Colonic mucosa (tissue), 4 donors: ENCODE data around the gene FBXO36. TPM values are rescaled to one million over a fixed set of nuclear protein-coding genes. Genes with fewer than 3 reads are reported as not detected.
"Not testable (repeated sequence)": the region's sequence is repeated elsewhere in the genome, so short reads cannot be mapped to it uniquely, and the experiment has no call there.

Source experiments
- DNase-seq: peaks from one replicate; pipeline ENCODE4 v3.0.0-alpha.2; 2020
- H3K27ac ChIP-seq: fragments of 200-600 bp; one replicate; pipeline ENCODE4 v1.8.0; 2021
- H3K27me3 ChIP-seq: fragments of 200-600 bp; one replicate; pipeline ENCODE4 v1.8.0; 2021
- H3K36me3 ChIP-seq: fragments of 200-600 bp; one replicate; pipeline ENCODE4 v1.8.0; 2021
- H3K4me1 ChIP-seq: fragments of 200-600 bp; one replicate; pipeline ENCODE4 v1.8.0; 2021; ENCODE audit warnings: mild to moderate bottlenecking
- H3K4me3 ChIP-seq: fragments of 200-600 bp; one replicate; pipeline ENCODE4 v1.8.0; 2021
- H3K9ac ChIP-seq, 2 donors: one replicate each; pipeline ENCODE4 v1.7.0; 2013; ENCODE audit warnings: control low read depth in 2 of 2, low read depth in 2 of 2, low read length in 2 of 2
- H3K9me3 ChIP-seq: fragments of 200-600 bp; one replicate; pipeline ENCODE4 v1.8.0; 2021
- intact Hi-C: fragments of 100-400 bp; cut with DNase I; formaldehyde crosslinking; loops from one replicate; pipeline ENCODE4 v1.14.1; 2022
- total RNA-seq, 2 donors: library from RNA; stranded (reverse); fragmentation: NEBNext Ultra II Directional in 1 of 2; extraction: Animal tissue kit (Norgen Biotek cat#: 25700) in 1 of 2; gene quantifications; one replicate each; pipeline ENCODE4 v1.2.1, GENCODE V29; 2021
- TF ChIP-seq, protein P1 (sequence below): fragments of 200-600 bp; IDR thresholded peaks from one replicate; pipeline ENCODE4 v1.8.0; 2022; ENCODE audit warnings: antibody characterized with exemption, mild to moderate bottlenecking
- donor health status: healthy.
- donor health status: DM: no; HTN: no; CAD: no.
- donor health status: DM: no; HTN: no; CAD: no.

FBXO36 gene
- total RNA-seq, 2 donors from 2014 or later: 0.77 to 1.9 TPM

DNA sequence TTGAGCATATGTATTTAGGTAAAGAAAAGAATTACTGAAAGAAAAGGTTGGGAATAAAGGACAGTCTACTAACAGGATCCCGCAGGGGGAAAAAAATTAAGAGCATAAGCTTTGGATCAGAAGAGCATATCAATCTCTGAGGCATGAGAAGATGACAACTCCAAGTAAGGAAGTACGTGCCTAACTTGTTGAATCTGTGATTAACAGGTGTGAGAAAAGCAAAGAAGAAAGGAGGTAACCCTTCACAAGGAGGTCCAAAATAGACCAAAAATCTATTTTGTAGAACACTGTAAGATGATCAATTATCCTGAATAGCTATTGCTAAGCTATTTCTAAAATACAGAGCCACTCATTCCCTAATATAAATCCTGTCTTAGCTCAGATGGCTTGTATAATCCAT is 33.3 kb upstream of the FBXO36 start:
- no peaks in the 10 kb centered on the region for H3K9me3 ChIP-seq
- TF ChIP-seq, protein P1, sequence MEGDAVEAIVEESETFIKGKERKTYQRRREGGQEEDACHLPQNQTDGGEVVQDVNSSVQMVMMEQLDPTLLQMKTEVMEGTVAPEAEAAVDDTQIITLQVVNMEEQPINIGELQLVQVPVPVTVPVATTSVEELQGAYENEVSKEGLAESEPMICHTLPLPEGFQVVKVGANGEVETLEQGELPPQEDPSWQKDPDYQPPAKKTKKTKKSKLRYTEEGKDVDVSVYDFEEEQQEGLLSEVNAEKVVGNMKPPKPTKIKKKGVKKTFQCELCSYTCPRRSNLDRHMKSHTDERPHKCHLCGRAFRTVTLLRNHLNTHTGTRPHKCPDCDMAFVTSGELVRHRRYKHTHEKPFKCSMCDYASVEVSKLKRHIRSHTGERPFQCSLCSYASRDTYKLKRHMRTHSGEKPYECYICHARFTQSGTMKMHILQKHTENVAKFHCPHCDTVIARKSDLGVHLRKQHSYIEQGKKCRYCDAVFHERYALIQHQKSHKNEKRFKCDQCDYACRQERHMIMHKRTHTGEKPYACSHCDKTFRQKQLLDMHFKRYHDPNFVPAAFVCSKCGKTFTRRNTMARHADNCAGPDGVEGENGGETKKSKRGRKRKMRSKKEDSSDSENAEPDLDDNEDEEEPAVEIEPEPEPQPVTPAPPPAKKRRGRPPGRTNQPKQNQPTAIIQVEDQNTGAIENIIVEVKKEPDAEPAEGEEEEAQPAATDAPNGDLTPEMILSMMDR: no peak
- H3K4me3 ChIP-seq: no peak overlapping the region
- no peak overlapping the region for H3K27ac ChIP-seq
- no peaks in the 10 kb centered on the region for H3K4me1 ChIP-seq
- DNase-seq: no peak
- no peaks in the 10 kb centered on the region for H3K36me3 ChIP-seq
- no peak overlapping the region for H3K9ac ChIP-seq
- no peaks in the 10 kb centered on the region for H3K27me3 ChIP-seq
- intact Hi-C loops: no loop called here

GRCh38 chr2:229896857-229897256 is 25.4 kb upstream of the FBXO36 start:
- H3K4me1 ChIP-seq: no peaks in the 10 kb centered on the region
- intact Hi-C loops: no loop called here

DNA sequence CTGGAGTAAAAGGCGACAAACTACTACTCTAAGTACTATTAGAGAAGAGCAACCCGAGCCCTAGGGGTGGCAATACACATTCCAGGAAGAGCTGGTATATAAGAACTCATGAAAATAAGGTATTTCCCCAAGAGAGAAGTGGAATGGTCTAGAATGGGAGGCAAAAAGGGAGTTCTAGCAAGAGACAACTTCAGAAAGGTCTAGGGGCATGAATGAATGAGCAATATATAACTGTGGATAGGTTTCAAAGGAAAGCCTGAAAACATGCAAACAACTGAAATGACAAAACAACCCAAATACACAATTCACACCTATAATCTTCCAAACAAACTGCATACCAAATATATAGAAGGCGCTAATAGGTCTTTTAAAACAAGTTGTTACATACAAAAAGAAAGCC is 22.7 kb upstream of the FBXO36 start:
- H3K27ac ChIP-seq: no peak overlapping the region
- no peak for DNase-seq
- TF ChIP-seq, protein P1: no peak
- H3K4me1 ChIP-seq: no peaks in the 10 kb centered on the region
- intact Hi-C loops: no loop called here
- no peaks in the 10 kb centered on the region for H3K36me3 ChIP-seq
- H3K27me3 ChIP-seq: no peaks in the 10 kb centered on the region
- H3K9ac ChIP-seq: no peak overlapping the region
- H3K9me3 ChIP-seq: no peaks in the 10 kb centered on the region
- H3K4me3 ChIP-seq: no peak overlapping the region

More at GRCh38 chr2:229896857-229897256, 25.4 kb upstream of the FBXO36 start:
- Histone ChIP-seq H3K27ac (no peak overlapping the region), H3K4me3 (no peak overlapping the region), H3K9me3 (no peaks in the 10 kb centered on the region), H3K9ac (no peak overlapping the region), H3K27me3 (no peaks in the 10 kb centered on the region), H3K36me3 (no peaks in the 10 kb centered on the region)
- DNase-seq: no peak
- TF ChIP-seq, protein P1: no peak

DNA sequence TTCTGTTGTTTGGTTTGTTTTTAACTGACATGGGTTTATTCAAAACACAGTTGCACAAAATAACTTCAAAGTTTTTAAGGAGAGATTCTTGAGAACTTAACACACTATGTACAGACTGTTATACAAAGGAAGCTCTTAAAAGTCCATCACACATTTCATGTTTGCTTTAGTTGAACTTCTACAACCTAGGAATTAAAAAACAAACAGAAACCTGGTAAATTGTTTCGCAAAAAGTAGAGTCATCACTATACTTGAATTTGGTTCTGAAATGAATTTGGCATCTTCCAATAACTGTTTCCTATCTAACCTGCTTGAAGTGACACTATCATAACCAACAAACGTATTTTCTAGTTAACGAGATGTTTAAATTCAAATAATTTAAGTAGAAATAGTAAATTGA is 22.3 kb upstream of the FBXO36 start:
- H3K4me1 ChIP-seq: no peaks in the 10 kb centered on the region
- no peak overlapping the region for H3K9ac ChIP-seq
- TF ChIP-seq, protein P1: no peak
- H3K27ac ChIP-seq: no peak overlapping the region
- no peaks in the 10 kb centered on the region for H3K27me3 ChIP-seq
- DNase-seq: no peak
- no peaks in the 10 kb centered on the region for H3K36me3 ChIP-seq
- H3K9me3 ChIP-seq: no peaks in the 10 kb centered on the region
- intact Hi-C loops: no loop called here
- no peak overlapping the region for H3K4me3 ChIP-seq

GRCh38 chr2:229900514-229900913 is 21.8 kb upstream of the FBXO36 start:
- H3K4me1 ChIP-seq, intact Hi-C loops, H3K27ac ChIP-seq, H3K36me3 ChIP-seq, H3K4me3 ChIP-seq, DNase-seq, H3K27me3 ChIP-seq, H3K9ac ChIP-seq, H3K9me3 ChIP-seq: not testable (repeated sequence)

DNA sequence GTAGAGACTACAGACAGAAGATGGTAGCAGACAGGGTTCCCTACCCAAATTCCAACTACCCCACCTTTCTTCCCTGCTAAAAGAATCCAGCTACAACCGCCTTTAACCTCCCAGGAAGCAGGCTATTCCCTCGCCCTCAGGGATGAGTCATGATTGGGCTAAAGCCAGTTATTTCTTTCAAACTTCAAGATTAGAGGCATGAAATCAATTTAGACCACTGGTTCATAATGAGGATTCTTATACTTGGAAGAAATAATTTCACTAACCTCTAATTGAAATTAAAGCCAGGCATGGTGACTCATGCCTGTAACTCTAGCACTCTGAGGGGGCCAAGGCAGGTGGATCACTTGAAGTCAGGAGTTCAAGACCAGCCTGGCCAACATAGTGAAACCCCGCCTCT is 20.5 kb upstream of the FBXO36 start:
- no peak overlapping the region for H3K9ac ChIP-seq
- intact Hi-C loops: no loop called here
- no peaks in the 10 kb centered on the region for H3K27me3 ChIP-seq
- no peak overlapping the region for H3K4me3 ChIP-seq
- TF ChIP-seq, protein P1: no peak
- H3K4me1 ChIP-seq: no peaks in the 10 kb centered on the region
- no peak overlapping the region for H3K27ac ChIP-seq
- H3K9me3 ChIP-seq: no peaks in the 10 kb centered on the region
- DNase-seq: peak; percentile 27
- H3K36me3 ChIP-seq: no peaks in the 10 kb centered on the region
